Calu3 (cell line): ENCODE results near the gene POMT2. TPM values are rescaled to one million over a fixed set of nuclear protein-coding genes. Genes with fewer than 3 reads are reported as not detected.

Source experiments
- BruUV-seq: library from RNA; stranded (reverse); fragments of 400-500 nt; replicated peaks from 2 replicates; lab custom pipeline; 2021; lab: Mats Ljungman, UMichigan
- CTCF ChIA-PET: fragments of 300-600 bp; sonication (Branson Sonifier 250); formaldehyde crosslinking; loops from one replicate; lab custom pipeline; 2022; ENCODE audit warnings: antibody characterized with exemption; lab: Charles Lee
- DNase-seq: peaks from one replicate; pipeline ENCODE4 v3.0.0; 2022
- H3K27ac Mint-ChIP-seq: one replicate; pipeline ENCODE4 v1.8.0; 2022; ENCODE audit warnings: mixed read lengths; ENCODE audit not compliant: unreplicated experiment
- H3K27me3 Mint-ChIP-seq: one replicate; pipeline ENCODE4 v1.8.0; 2022; ENCODE audit warnings: mixed read lengths; ENCODE audit not compliant: unreplicated experiment
- H3K36me3 Mint-ChIP-seq: one replicate; pipeline ENCODE4 v1.8.0; 2022; ENCODE audit warnings: mild to moderate bottlenecking, moderate library complexity, mixed read lengths; ENCODE audit not compliant: insufficient read depth, unreplicated experiment
- H3K4me1 Mint-ChIP-seq: one replicate; pipeline ENCODE4 v1.8.0; 2022; ENCODE audit warnings: mild to moderate bottlenecking, low read depth, mixed read lengths; ENCODE audit not compliant: unreplicated experiment
- H3K4me3 Mint-ChIP-seq: one replicate; pipeline ENCODE4 v1.8.0; 2022; ENCODE audit warnings: mild to moderate bottlenecking, low read depth, moderate library complexity, mixed read lengths; ENCODE audit not compliant: unreplicated experiment
- H3K9me3 Mint-ChIP-seq: one replicate; pipeline ENCODE4 v1.8.0; 2022; ENCODE audit warnings: low read depth, mixed read lengths; ENCODE audit not compliant: unreplicated experiment
- CTCF ChIP-seq: fragments of 200-600 bp; IDR thresholded peaks from one replicate; pipeline ENCODE4 v1.8.0; 2022; ENCODE audit warnings: antibody characterized with exemption; ENCODE audit not compliant: unreplicated experiment
- intact Hi-C: fragments of 100-400 bp; cut with micrococcal nuclease; formaldehyde crosslinking; loops from one replicate; pipeline ENCODE4 v1.10.0; 2022; ENCODE audit not compliant: unreplicated experiment
- total RNA-seq: library from RNA; stranded (reverse); gene quantifications from 2 replicates; pipeline ENCODE4 v1.2.3, GENCODE V29; 2022

Gene POMT2
- total RNA-seq, 1 experiment from 2014 or later = 21.7 TPM

- intact Hi-C loops = no loop called here
- Mint-ChIP-seq H3K4me1 (no peaks in the 10 kb centered on the region), H3K9me3 (no peaks in the 10 kb centered on the region), H3K27ac (no peak overlapping the region), H3K36me3 (no peaks in the 10 kb centered on the region), H3K27me3 (peaks cover 84% of the 10 kb centered on the region), H3K4me3 (no peak overlapping the region)
- BruUV-seq = no TSS peak
- CTCF ChIA-PET = no interaction called here
- DNase-seq = no peak
- no peak for TF ChIP-seq CTCF
These were observed 77.9 kb downstream of the POMT2 start for GRCh38 chr14:77242752-77243151.

- CTCF ChIA-PET = interaction anchor here (1.0 kb wide), 1 partner anchor 15 kb away, joined by 3 read pairs; no protein-coding TSS in a partner anchor
- Mint-ChIP-seq H3K4me3 (no peak overlapping the region), H3K27me3 (peaks cover 90% of the 10 kb centered on the region), H3K9me3 (no peaks in the 10 kb centered on the region), H3K27ac (no peak overlapping the region), H3K36me3 (no peaks in the 10 kb centered on the region), H3K4me1 (no peaks in the 10 kb centered on the region)
- intact Hi-C loops = no loop called here
- no peak for DNase-seq
- BruUV-seq = no TSS peak
- TF ChIP-seq CTCF = no peak
These were observed 78.7 kb downstream of the POMT2 start for GRCh38 chr14:77241955-77242354.

- BruUV-seq = no TSS peak
- Mint-ChIP-seq H3K27me3 (peaks cover 80% of the 10 kb centered on the region), H3K4me3 (no peak overlapping the region), H3K27ac (no peak overlapping the region), H3K36me3 (no peaks in the 10 kb centered on the region), H3K4me1 (no peaks in the 10 kb centered on the region), H3K9me3 (no peaks in the 10 kb centered on the region)
- intact Hi-C loops = no loop called here
- CTCF ChIA-PET = interaction anchor here (0.9 to 1.2 kb wide), 2 partner anchors 10 to 27 kb away, joined by 5 to 10 read pairs; no protein-coding TSS in a partner anchor
- no peak for DNase-seq
- no peak for TF ChIP-seq CTCF
These were observed 80.3 kb downstream of the POMT2 start for GRCh38 chr14:77240336-77240915.

GRCh38 chr14:77239412-77239811, 81.3 kb downstream of the POMT2 start:
- Mint-ChIP-seq H3K27me3 (peaks cover 74% of the 10 kb centered on the region), H3K9me3 (no peaks in the 10 kb centered on the region), H3K36me3 (no peaks in the 10 kb centered on the region), H3K4me1 (no peaks in the 10 kb centered on the region), H3K4me3 (no peak overlapping the region), H3K27ac (no peak overlapping the region)
- no TSS peak for BruUV-seq
- intact Hi-C loops = no loop called here
- no peak for TF ChIP-seq CTCF
- CTCF ChIA-PET = no interaction called here
- DNase-seq = no peak
